Stimulated activated CD8-positive, alpha-beta memory T cell treated with anti-CD3 and anti-CD28 coated beads, Interleukin-4, amount 100 ng/mL, for 4 hours (primary cell): ENCODE data around the gene P2RY12.

Experiments used
- DNase-seq, 2 donors: peaks; one replicate each; pipeline ENCODE4 v3.0.0-alpha.2; 2020; ENCODE audit warnings: low read depth in 2 of 2, low spot score in 1 of 2

Gene P2RY12

GRCh38 chr3:151307583-151308488 lies 76.7 kb downstream of the P2RY12 start:
- no peak for DNase-seq

GRCh38 chr3:151307131-151307530 lies 77.4 kb downstream of the P2RY12 start:
- no peak for DNase-seq

- DNase-seq: no peak
These were observed 78.3 kb downstream of the P2RY12 start for GRCh38 chr3:151306168-151306810.

GRCh38 chr3:151305775-151306151 lies 78.8 kb downstream of the P2RY12 start:
- no peak for DNase-seq

DNA sequence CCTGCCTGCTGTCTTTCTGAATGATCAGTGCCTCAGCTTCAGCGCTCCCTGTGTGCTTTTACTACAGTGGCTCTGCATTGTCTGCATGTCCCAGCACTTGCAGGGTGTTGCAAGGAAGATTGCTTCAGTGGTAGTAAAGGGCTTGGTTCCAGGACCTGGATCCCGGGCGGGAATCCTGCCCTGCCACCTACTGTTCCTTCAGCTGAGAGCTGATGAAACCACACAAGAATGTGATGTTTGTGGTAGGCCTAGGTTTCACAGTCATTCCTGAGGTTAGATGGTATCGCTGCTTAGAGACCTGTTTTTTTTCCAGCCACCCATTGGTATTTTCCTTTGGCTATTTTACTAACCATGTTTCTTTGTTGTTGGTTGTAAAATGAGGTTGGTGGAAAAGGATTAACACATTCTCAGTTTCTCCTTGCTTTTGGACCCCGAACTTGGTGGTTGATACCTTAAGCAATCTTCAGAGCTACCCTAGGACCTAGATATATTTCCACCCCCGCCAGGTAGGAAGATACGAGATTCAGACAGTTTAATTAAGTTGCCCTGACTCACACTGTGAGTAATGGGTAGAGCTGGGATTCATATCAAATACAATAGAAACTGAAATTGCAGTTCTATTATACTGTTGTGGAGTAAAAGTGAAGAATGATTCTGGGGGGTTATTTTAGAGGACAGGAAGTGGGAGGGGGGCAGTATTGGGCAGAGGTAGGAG lies 79.3 kb downstream of the P2RY12 start:
- no peak for DNase-seq

- DNase-seq: no peak
These were observed 80.8 kb downstream of the P2RY12 start for GRCh38 chr3:151303751-151304150.

DNA sequence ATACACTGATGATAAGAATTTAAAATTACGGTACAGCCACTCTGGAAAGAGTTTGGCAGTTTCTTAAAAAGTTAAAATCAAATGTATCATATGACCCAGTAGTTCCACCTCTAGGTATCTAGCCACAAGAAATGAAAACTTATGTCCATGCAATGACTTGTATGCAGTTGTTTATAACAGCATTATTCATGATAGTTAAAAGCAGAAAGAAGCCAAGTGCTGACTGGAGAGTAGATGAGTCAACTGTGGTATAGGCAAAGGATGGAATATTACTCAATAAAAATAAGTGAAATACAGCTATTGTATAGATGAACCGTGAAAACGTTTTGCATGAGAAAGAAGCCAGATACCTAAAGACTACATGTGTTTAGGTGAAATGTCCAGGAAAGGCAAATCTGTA lies 82.8 kb downstream of the P2RY12 start:
- no peak for DNase-seq

DNA sequence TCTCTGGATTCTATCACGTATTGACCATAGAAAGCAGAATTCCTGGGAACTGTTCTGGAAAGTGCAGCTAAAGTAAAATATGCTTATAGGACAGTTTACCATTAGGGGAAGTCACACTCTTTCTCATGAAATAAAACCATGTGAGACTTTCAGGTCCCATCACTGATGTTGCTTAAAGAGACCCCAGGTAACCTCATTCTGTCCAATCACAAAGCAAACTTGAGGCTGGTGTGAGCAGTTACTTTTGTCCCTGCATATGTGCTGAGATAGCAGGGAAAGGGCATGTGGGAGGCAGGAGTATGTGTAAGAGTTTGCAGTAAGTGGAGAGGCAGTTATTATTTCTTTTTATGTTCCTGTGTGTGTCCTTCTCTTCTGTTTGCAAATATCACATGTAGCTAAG lies 84.0 kb downstream of the P2RY12 start:
- DNase-seq: no peak

DNA sequence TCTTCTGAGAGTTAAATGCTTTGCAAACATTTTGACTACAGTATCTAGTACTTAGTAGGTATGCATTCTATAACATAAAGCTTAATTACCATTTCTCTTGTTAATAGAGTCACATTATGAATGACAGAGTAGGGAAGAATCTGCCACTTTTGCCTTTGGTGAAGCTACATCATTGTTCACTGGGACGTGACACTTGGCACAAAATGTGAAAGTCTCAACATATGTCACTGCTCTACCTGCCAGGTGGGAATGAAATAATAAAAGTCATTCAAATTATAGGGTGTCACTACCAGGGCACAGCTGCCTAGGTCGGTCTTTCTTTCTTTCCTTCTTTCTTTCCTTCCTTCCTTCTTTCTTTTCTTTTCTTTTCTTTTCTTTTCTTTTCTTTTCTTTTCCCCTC lies 85.5 kb downstream of the P2RY12 start:
- DNase-seq: no peak

DNA sequence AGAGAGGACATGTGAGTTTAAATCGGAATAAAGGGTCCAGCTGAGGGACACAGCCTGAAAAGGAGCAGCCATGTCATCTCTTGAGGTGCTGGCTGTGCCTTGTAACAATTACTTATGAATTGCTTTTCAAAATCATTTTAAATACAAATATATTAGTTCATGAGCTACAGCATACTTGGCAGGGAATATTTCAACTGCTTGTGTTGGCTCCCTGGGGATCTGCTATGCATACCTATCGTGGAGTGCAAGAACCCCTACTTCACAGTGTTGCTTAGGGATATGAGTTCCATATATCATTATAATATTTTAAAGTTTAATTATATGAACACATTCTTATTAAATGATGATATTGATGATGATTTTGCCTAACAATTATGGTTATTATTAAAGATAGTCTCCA lies 87.1 kb downstream of the P2RY12 start:
- no peak for DNase-seq

DNA sequence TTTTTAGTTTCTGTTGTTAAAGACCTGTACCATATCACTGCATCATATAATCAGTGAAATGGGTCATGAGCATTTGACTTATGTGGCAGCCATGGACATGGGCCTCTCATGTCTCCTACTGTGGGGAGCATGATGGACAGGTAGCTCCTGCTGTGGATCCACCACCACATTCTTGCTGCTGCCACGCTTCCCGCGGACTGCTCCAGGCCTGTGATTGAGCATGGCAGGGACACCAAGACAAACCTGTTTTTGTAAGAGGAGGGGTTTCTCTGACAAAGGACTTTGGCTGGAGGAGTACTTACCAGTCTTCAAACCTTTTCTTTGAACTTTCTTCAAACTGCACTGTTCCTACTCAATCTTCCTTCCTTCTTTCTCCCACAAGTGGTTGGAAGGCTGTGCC lies 88.3 kb downstream of the P2RY12 start:
- DNase-seq: no peak

DNA sequence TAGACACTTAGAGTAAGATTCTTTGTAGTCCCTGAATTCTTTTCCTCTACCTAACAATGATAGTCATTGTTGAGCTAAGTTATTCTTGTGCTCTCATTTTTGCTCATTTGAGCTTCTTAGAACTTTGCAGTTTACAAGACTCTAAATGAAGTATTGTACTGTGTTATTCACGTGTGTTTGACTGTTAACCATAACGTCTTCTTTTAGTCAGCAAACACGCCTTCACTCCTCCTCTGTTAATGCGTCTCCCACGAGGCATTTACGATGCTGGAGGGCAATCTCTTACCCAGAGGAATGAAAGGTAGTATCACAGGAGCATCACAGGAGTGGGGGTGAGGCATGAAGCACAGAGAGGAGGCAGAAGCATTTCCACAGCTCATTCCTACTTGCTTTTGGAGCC lies 91.4 kb downstream of the P2RY12 start:
- DNase-seq: no peak

GRCh38 chr3:151290673-151291072 lies 93.9 kb downstream of the P2RY12 start:
- no peak for DNase-seq

DNA sequence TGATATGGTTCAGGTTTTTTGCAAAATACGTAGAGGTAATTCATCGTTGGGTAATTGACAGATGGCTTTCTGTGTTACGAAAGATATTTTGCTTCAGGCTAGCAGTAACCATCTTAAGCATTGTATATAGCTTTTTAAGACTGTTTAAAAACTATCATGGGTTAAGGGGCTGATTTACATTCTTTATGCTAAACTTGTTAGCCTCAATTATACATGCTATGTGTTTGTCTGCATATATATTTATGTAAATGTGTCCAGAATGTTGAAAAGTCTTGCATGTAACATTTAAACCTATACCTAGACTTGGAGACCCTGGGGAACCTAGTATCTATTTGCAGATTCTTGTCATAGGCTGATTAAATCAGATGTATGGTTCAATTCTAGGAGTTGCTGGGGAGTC lies 95.1 kb downstream of the P2RY12 start:
- no peak for DNase-seq
